ENCODE measurements around the gene PRKCB. TPM values are rescaled to one million over a fixed set of nuclear protein-coding genes. Genes with fewer than 3 reads are reported as not detected.
"Not testable (repeated sequence)": the region's sequence is repeated elsewhere in the genome, so short reads cannot be mapped to it uniquely, and the experiment has no call there.

PRKCB gene
- polyA plus RNA-seq, 1 experiment: not detected

GRCh38 chr16:24093049-24093448 is 257.3 kb downstream of the PRKCB start:
- no peak for DNase-seq (ENCODE audit: low read depth, low spot score)
- no peak overlapping the region for H3K27ac ChIP-seq (ENCODE audit: low read depth, low read length)
- H3K4me3 ChIP-seq (ENCODE audit: low read depth, low read length): no peak overlapping the region
- H3K9me3 ChIP-seq (ENCODE audit: control insufficient read depth, insufficient read depth, low read length): no peaks in the 10 kb centered on the region
- ChIA-PET POLR2A (no interaction called here), CTCF (no interaction called here)
- no peaks in the 10 kb centered on the region for H3K27me3 ChIP-seq (ENCODE audit: control insufficient read depth, insufficient read depth, low read length)
- TF ChIP-seq CTCF (IDR thresholded peaks at IDR 0.05; ENCODE audit: low read depth, low read length): no peak

GRCh38 chr16:24094660-24095059 is 258.9 kb downstream of the PRKCB start:
- no peak overlapping the region for H3K4me3 ChIP-seq (ENCODE audit: low read depth, low read length)
- no peak overlapping the region for H3K27ac ChIP-seq (ENCODE audit: low read depth, low read length)
- no peak for TF ChIP-seq CTCF (IDR thresholded peaks at IDR 0.05; ENCODE audit: low read depth, low read length)
- CTCF ChIA-PET: no interaction called here
- DNase-seq (ENCODE audit: low read depth, low spot score): no peak
- POLR2A ChIA-PET: no interaction called here
- H3K9me3 ChIP-seq (ENCODE audit: control insufficient read depth, insufficient read depth, low read length): no peaks in the 10 kb centered on the region
- H3K27me3 ChIP-seq (ENCODE audit: control insufficient read depth, insufficient read depth, low read length): no peaks in the 10 kb centered on the region

GRCh38 chr16:24098896-24099295 is 263.1 kb downstream of the PRKCB start:
- Histone ChIP-seq H3K9me3 (ENCODE audit: control insufficient read depth, insufficient read depth, low read length) (peaks cover 2% of the 10 kb centered on the region; the same call in 1 of the 2 replicates), H3K27me3 (ENCODE audit: control insufficient read depth, insufficient read depth, low read length) (no peaks in the 10 kb centered on the region), H3K27ac (ENCODE audit: low read depth, low read length) (no peak overlapping the region), H3K4me3 (ENCODE audit: low read depth, low read length) (no peak overlapping the region)
- no peak for TF ChIP-seq CTCF (IDR thresholded peaks at IDR 0.05; ENCODE audit: low read depth, low read length)
- CTCF ChIA-PET: no interaction called here
- POLR2A ChIA-PET: no interaction called here
- no peak for DNase-seq (ENCODE audit: low read depth, low spot score)

GRCh38 chr16:24101431-24101830 is 265.6 kb downstream of the PRKCB start:
- Histone ChIP-seq H3K27ac (ENCODE audit: low read depth, low read length) (no peak overlapping the region), H3K9me3 (ENCODE audit: control insufficient read depth, insufficient read depth, low read length) (peaks cover 2% of the 10 kb centered on the region; the same call in 1 of the 2 replicates), H3K27me3 (ENCODE audit: control insufficient read depth, insufficient read depth, low read length) (no peaks in the 10 kb centered on the region), H3K4me3 (ENCODE audit: low read depth, low read length) (no peak overlapping the region)
- ChIA-PET CTCF (no interaction called here), POLR2A (no interaction called here)
- no peak for TF ChIP-seq CTCF (IDR thresholded peaks at IDR 0.05; ENCODE audit: low read depth, low read length)
- no peak for DNase-seq (ENCODE audit: low read depth, low spot score)

GRCh38 chr16:24102209-24102660 is 266.5 kb downstream of the PRKCB start:
- Histone ChIP-seq H3K27me3 (ENCODE audit: control insufficient read depth, insufficient read depth, low read length) (no peaks in the 10 kb centered on the region), H3K4me3 (ENCODE audit: low read depth, low read length) (no peak overlapping the region), H3K27ac (ENCODE audit: low read depth, low read length) (no peak overlapping the region), H3K9me3 (ENCODE audit: control insufficient read depth, insufficient read depth, low read length) (peaks cover 2% of the 10 kb centered on the region; the same call in 1 of the 2 replicates)
- DNase-seq (ENCODE audit: low read depth, low spot score): no peak
- TF ChIP-seq CTCF (IDR thresholded peaks at IDR 0.05; ENCODE audit: low read depth, low read length): no peak
- ChIA-PET POLR2A (no interaction called here), CTCF (no interaction called here)

GRCh38 chr16:24105471-24105870 is 269.7 kb downstream of the PRKCB start:
- DNase-seq (ENCODE audit: low read depth, low spot score); POLR2A ChIA-PET; H3K27ac ChIP-seq (ENCODE audit: low read depth, low read length); H3K9me3 ChIP-seq (ENCODE audit: control insufficient read depth, insufficient read depth, low read length); H3K27me3 ChIP-seq (ENCODE audit: control insufficient read depth, insufficient read depth, low read length); CTCF ChIA-PET; H3K4me3 ChIP-seq (ENCODE audit: low read depth, low read length): not testable (repeated sequence)

- CTCF ChIA-PET; H3K27ac ChIP-seq (ENCODE audit: low read depth, low read length); H3K9me3 ChIP-seq (ENCODE audit: control insufficient read depth, insufficient read depth, low read length); H3K27me3 ChIP-seq (ENCODE audit: control insufficient read depth, insufficient read depth, low read length); H3K4me3 ChIP-seq (ENCODE audit: low read depth, low read length); DNase-seq (ENCODE audit: low read depth, low spot score); POLR2A ChIA-PET: not testable (repeated sequence)
Measured at GRCh38 chr16:24108090-24108489, 272.3 kb downstream of the PRKCB start.

Measured in AG04450 (cell line).